Keratinocyte (primary cell): ENCODE results near the gene ARHGAP31. TPM values are rescaled to one million over a fixed set of nuclear protein-coding genes. Genes with fewer than 3 reads are reported as not detected.
"Not testable (repeated sequence)": the region's sequence is repeated elsewhere in the genome, so short reads cannot be mapped to it uniquely, and the experiment has no call there.

Source experiments
- DNase-seq: peaks from one replicate; pipeline ENCODE4 v3.0.0-alpha.2; 2011; ENCODE audit warnings: low read depth, missing footprints, low spot score
- FAIRE-seq: peaks from 2 replicates; lab custom pipeline; 2011; peaks lifted over from hg19 to GRCh38; lab: Jason Lieb, UNC
- H2AFZ ChIP-seq: 2 replicates; pipeline ENCODE4 v1.6.0; 2012; ENCODE audit warnings: low read length, control low read depth, inconsistent platforms; ENCODE audit not compliant: control insufficient read depth
- H3K27ac ChIP-seq: 2 replicates; pipeline ENCODE4 v1.5.1; 2011; ENCODE audit warnings: low read length; ENCODE audit not compliant: control insufficient read depth, insufficient read depth
- H3K27me3 ChIP-seq: 3 replicates; pipeline ENCODE4 v1.6.0; 2011; ENCODE audit warnings: low read length; ENCODE audit not compliant: control insufficient read depth, insufficient read depth; ENCODE audit errors: extremely low read depth
- H3K36me3 ChIP-seq, 2 experiments: 2 replicates in 1 of 2; 3 replicates in 1 of 2; pipeline ENCODE4 v1.5.1; 2011; ENCODE audit warnings: low read length in 2 of 2, mild to moderate bottlenecking in 1 of 2; ENCODE audit not compliant: control insufficient read depth in 2 of 2, insufficient read depth in 2 of 2; ENCODE audit errors: extremely low read depth in 1 of 2
- H3K4me1 ChIP-seq: 3 replicates; pipeline ENCODE4 v1.5.1; 2011; ENCODE audit warnings: low read length; ENCODE audit not compliant: control insufficient read depth, insufficient read depth; ENCODE audit errors: extremely low read depth
- H3K4me2 ChIP-seq: 3 replicates; pipeline ENCODE4 v1.6.0; 2011; ENCODE audit warnings: low read depth, low read length; ENCODE audit not compliant: control insufficient read depth, insufficient read depth; ENCODE audit errors: extremely low read depth
- H3K4me3 ChIP-seq, 3 experiments: fragments of 200-600 bp in 1 of 3; sonication (generic) in 1 of 3; 2 replicates in 2 of 3; 3 replicates in 1 of 3; pipeline ENCODE4 v1.5.1; 2011 to 2016; ENCODE audit warnings: low read length in 3 of 3, mild to moderate bottlenecking in 3 of 3, control low read depth in 2 of 3, inconsistent platforms in 1 of 3, low read depth in 1 of 3, mixed read lengths in 1 of 3, mixed run types in 1 of 3, moderate library complexity in 1 of 3; ENCODE audit not compliant: control insufficient read depth in 2 of 3, insufficient read depth in 2 of 3; ENCODE audit errors: extremely low read depth in 1 of 3
- H3K79me2 ChIP-seq: 2 replicates; pipeline ENCODE4 v1.6.0; 2012; ENCODE audit warnings: low read length; ENCODE audit not compliant: control insufficient read depth, insufficient read depth
- H3K9ac ChIP-seq: 3 replicates; pipeline ENCODE4 v1.6.0; 2011; ENCODE audit warnings: low read length; ENCODE audit not compliant: control insufficient read depth, insufficient read depth; ENCODE audit errors: extremely low read depth
- H3K9me1 ChIP-seq: 3 replicates; pipeline ENCODE4 v1.6.0; 2011; ENCODE audit warnings: low read length; ENCODE audit not compliant: control insufficient read depth, insufficient read depth; ENCODE audit errors: extremely low read depth
- H3K9me3 ChIP-seq: 2 replicates; pipeline ENCODE4 v1.5.1; 2012; ENCODE audit warnings: low read depth, low read length; ENCODE audit not compliant: control insufficient read depth
- H4K20me1 ChIP-seq: 3 replicates; pipeline ENCODE4 v1.6.0; 2011; ENCODE audit warnings: low read length; ENCODE audit not compliant: control insufficient read depth, insufficient read depth; ENCODE audit errors: extremely low read depth
- EZH2 ChIP-seq: IDR thresholded peaks from one replicate; pipeline ENCODE4 v1.6.1; 2012; ENCODE audit warnings: inconsistent platforms, mild to moderate bottlenecking, low read length, moderate library complexity
- dilution Hi-C: fragments of 300-500 bp; cut with MboI; formaldehyde crosslinking; loops from one replicate; pipeline ENCODE4 v1.7.0; 2020; ENCODE audit warnings: low sequenced_read_pairs; ENCODE audit not compliant: extremely low pct_ligation_motif_present
- polyA plus RNA-seq, 5 experiments: library from polyadenylated mRNA; depleted of rRNA in 3 of 5; stranded (reverse) in 3 of 5; stranded (forward) in 1 of 5; unstranded in 1 of 5; fragments of >200 nt; gene quantifications; 1 replicate in 1 of 5; 2 replicates in 3 of 5; 3 replicates in 1 of 5; pipeline versions ENCODE4 v1.2.1 to v1.2.3, GENCODE V29; 2011 to 2012; ENCODE audit warnings: missing spikeins in 2 of 5, low read depth in 1 of 5, low replicate concordance in 1 of 5
- TF ChIP-seq, protein P1 (sequence below), 3 experiments: IDR thresholded peaks in 1 of 3; conservative IDR thresholded peaks in 1 of 3; optimal IDR thresholded peaks in 1 of 3; 2 replicates in 2 of 3; 3 replicates in 1 of 3; pipeline versions ENCODE3 to v1.5.1; 2011; ENCODE audit warnings: low read length in 3 of 3, mild to moderate bottlenecking in 3 of 3, moderate library complexity in 2 of 3, control low read depth in 1 of 3, inconsistent platforms in 1 of 3; ENCODE audit not compliant: insufficient read depth in 2 of 3; ENCODE audit errors: extremely low read depth in 1 of 3

ARHGAP31 gene
- polyA plus RNA-seq, 1 donor (not counting 4 experiments of a cell fraction or from before 2014, with no cell fraction given): 3.0 TPM

DNA sequence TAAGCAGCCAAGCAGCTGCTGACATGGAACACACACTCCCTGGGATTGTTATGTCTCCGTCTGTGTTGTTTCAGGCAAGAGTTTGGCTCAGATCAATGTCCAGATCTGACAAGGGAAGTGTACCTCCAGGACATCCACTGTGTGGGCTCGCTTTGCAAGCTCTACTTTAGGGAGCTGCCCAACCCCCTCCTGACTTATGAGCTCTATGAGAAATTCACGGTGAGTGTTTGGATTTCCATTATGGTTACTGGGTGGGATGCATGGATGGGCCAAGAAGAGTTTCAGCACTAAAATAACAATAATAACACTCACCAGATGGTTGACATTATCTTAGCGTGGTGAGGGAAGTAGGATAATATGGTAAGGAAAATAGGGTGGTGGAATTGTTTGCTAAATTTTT lies 74.1 kb downstream of the ARHGAP31 start:
- TF ChIP-seq, protein P1, sequence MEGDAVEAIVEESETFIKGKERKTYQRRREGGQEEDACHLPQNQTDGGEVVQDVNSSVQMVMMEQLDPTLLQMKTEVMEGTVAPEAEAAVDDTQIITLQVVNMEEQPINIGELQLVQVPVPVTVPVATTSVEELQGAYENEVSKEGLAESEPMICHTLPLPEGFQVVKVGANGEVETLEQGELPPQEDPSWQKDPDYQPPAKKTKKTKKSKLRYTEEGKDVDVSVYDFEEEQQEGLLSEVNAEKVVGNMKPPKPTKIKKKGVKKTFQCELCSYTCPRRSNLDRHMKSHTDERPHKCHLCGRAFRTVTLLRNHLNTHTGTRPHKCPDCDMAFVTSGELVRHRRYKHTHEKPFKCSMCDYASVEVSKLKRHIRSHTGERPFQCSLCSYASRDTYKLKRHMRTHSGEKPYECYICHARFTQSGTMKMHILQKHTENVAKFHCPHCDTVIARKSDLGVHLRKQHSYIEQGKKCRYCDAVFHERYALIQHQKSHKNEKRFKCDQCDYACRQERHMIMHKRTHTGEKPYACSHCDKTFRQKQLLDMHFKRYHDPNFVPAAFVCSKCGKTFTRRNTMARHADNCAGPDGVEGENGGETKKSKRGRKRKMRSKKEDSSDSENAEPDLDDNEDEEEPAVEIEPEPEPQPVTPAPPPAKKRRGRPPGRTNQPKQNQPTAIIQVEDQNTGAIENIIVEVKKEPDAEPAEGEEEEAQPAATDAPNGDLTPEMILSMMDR (optimal IDR thresholded peaks at IDR 0.05 in 1 of 3, IDR thresholded peaks at IDR 0.05 in 1 of 3, conservative IDR thresholded peaks at IDR 0.05 in 1 of 3; ENCODE audit: extremely low read depth in 1 of 3, insufficient read depth in 2 of 3, low read length in 3 of 3): no peak
- TF ChIP-seq EZH2: no peak
- Histone ChIP-seq H3K4me1 (no peaks in the 10 kb centered on the region), H3K9me3 (no peaks in the 10 kb centered on the region), H3K36me3 (no peaks in the 10 kb centered on the region), H4K20me1 (no peaks in the 10 kb centered on the region), H3K27ac (no peak overlapping the region), H3K9ac (no peak overlapping the region), H3K4me3 (no peak overlapping the region), H3K27me3 (no peaks in the 10 kb centered on the region), H3K4me2 (no peak overlapping the region), H2AFZ (no peak overlapping the region), H3K79me2 (no peaks in the 10 kb centered on the region), H3K9me1 (no peaks in the 10 kb centered on the region)
- DNase-seq (no peak), FAIRE-seq (no peak)
- dilution Hi-C loops: no loop called here

DNA sequence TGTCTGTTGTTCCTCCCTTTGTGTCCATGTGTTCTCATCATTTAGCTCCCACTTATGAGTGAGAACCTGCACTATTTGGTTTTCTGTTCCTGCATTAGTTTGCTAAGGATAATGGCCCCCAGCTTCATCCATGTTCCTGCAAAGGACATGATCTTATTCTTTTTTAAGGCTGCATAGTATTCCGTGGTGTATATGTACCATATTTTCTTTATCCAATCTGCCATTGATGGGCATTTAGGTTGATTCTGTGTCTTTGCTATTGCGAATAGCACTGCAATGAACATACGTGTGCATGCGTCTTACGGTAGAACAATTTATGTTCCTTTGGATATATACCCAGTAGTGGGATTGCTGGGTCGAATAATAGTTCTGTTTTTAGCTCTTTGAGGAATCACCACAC lies 77.6 kb downstream of the ARHGAP31 start:
- H2AFZ ChIP-seq, H3K4me3 ChIP-seq, H4K20me1 ChIP-seq, H3K79me2 ChIP-seq, FAIRE-seq, DNase-seq, H3K4me1 ChIP-seq, dilution Hi-C loops, H3K27ac ChIP-seq, H3K4me2 ChIP-seq, H3K9ac ChIP-seq, H3K27me3 ChIP-seq, H3K9me1 ChIP-seq, H3K9me3 ChIP-seq, H3K36me3 ChIP-seq: not testable (repeated sequence)

DNA sequence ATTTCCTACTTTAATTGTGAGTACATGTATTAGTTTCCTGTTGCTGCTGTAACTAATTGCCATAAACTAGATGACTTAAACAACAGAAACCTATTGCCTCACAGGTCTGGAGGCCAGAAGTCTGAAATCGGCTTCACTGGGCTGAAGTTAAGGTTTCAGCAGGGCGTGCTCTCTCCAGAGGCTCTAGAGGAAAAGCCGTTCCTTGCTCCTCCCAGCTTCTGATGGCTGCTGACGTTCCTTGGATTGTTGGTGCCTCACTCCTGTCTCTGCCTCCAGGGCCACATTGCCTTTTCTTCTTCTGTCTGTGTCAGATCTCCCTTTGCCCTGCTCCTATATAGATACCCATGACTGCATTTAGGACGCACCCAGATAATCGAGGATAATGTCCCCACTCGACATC lies 80.9 kb downstream of the ARHGAP31 start:
- H3K27me3 ChIP-seq: no peaks in the 10 kb centered on the region
- no peak overlapping the region for H3K9ac ChIP-seq
- no peak overlapping the region for H3K4me2 ChIP-seq
- no peaks in the 10 kb centered on the region for H3K79me2 ChIP-seq
- H3K4me3 ChIP-seq: no peak overlapping the region
- no peak for TF ChIP-seq EZH2
- TF ChIP-seq, protein P1 (optimal IDR thresholded peaks at IDR 0.05 in 1 of 3, IDR thresholded peaks at IDR 0.05 in 1 of 3, conservative IDR thresholded peaks at IDR 0.05 in 1 of 3; ENCODE audit: extremely low read depth in 1 of 3, insufficient read depth in 2 of 3, low read length in 3 of 3): no peak
- FAIRE-seq (no peak), DNase-seq (no peak)
- H3K4me1 ChIP-seq: no peaks in the 10 kb centered on the region
- no peak overlapping the region for H3K27ac ChIP-seq
- no peaks in the 10 kb centered on the region for H3K36me3 ChIP-seq
- no peaks in the 10 kb centered on the region for H3K9me1 ChIP-seq
- H3K9me3 ChIP-seq: no peaks in the 10 kb centered on the region
- no peaks in the 10 kb centered on the region for H4K20me1 ChIP-seq
- dilution Hi-C loops: no loop called here
- H2AFZ ChIP-seq: no peak overlapping the region
